H9 (cell line): ENCODE measurements around the gene SORCS2. TPM values are rescaled to one million over a fixed set of nuclear protein-coding genes. Genes with fewer than 3 reads are reported as not detected.

Source experiments
- DNase-seq: peaks from one replicate; pipeline ENCODE4 v3.0.0-alpha.2; 2017
- H2AFZ ChIP-seq: one replicate; pipeline ENCODE4 v1.6.1; 2013; ENCODE audit warnings: mild to moderate bottlenecking, low read length, control low read depth, moderate library complexity
- H2AK5ac ChIP-seq: 2 replicates; pipeline ENCODE4 v1.6.1; 2013; ENCODE audit warnings: low read length, control low read depth, mixed read lengths; ENCODE audit not compliant: insufficient read length
- H2BK120ac ChIP-seq: one replicate; pipeline ENCODE4 v1.6.1; 2013; ENCODE audit warnings: low read depth, mild to moderate bottlenecking, low read length, control low read depth, inconsistent platforms; ENCODE audit not compliant: poor library complexity, severe bottlenecking
- H2BK12ac ChIP-seq: 2 replicates; pipeline ENCODE4 v1.6.1; 2013; ENCODE audit warnings: low read length, control low read depth, mixed read lengths, low read depth; ENCODE audit not compliant: insufficient read length
- H2BK15ac ChIP-seq: 2 replicates; pipeline ENCODE4 v1.6.1; 2013; ENCODE audit warnings: low read depth, low read length, control low read depth
- H2BK20ac ChIP-seq: one replicate; pipeline ENCODE4 v1.6.1; 2013; ENCODE audit warnings: low read depth, mild to moderate bottlenecking, low read length, control low read depth, inconsistent platforms; ENCODE audit not compliant: poor library complexity, severe bottlenecking
- H2BK5ac ChIP-seq: 2 replicates; pipeline ENCODE4 v1.6.1; 2013; ENCODE audit warnings: low read length, control low read depth, mixed read lengths; ENCODE audit not compliant: insufficient read length
- H3K14ac ChIP-seq: 2 replicates; pipeline ENCODE4 v1.6.1; 2013; ENCODE audit warnings: low read length, control low read depth; ENCODE audit not compliant: insufficient read depth
- H3K18ac ChIP-seq: 2 replicates; pipeline ENCODE4 v1.6.1; 2013; ENCODE audit warnings: low read depth, mild to moderate bottlenecking, mixed read lengths, low read length, control low read depth; ENCODE audit not compliant: insufficient read length
- H3K23ac ChIP-seq: 2 replicates; pipeline ENCODE4 v1.6.1; 2013; ENCODE audit warnings: low read length, control low read depth, mixed read lengths, low read depth; ENCODE audit not compliant: insufficient read length
- H3K23me2 ChIP-seq: 2 replicates; pipeline ENCODE4 v1.6.1; 2013; ENCODE audit warnings: low read depth, mild to moderate bottlenecking, mixed read lengths, low read length, control low read depth; ENCODE audit not compliant: insufficient read length, poor library complexity, severe bottlenecking
- H3K27ac ChIP-seq: 2 replicates; pipeline ENCODE4 v1.5.1; 2013; ENCODE audit warnings: low read length, control low read depth, mixed read lengths, low read depth; ENCODE audit not compliant: insufficient read length
- H3K27me3 ChIP-seq: 2 replicates; pipeline ENCODE4 v1.6.1; 2013; ENCODE audit warnings: low read length, control low read depth, inconsistent platforms; ENCODE audit not compliant: insufficient read depth
- H3K4ac ChIP-seq: 2 replicates; pipeline ENCODE4 v1.6.1; 2013; ENCODE audit warnings: low read depth, mild to moderate bottlenecking, control low read depth, inconsistent platforms, low read length, moderate library complexity
- H3K4me1 ChIP-seq: 2 replicates; pipeline ENCODE4 v1.6.1; 2013; ENCODE audit warnings: low read length, control low read depth, inconsistent platforms; ENCODE audit not compliant: insufficient read depth
- H3K4me2 ChIP-seq: 2 replicates; pipeline ENCODE4 v1.6.1; 2013; ENCODE audit warnings: low read length, control low read depth, mixed read lengths; ENCODE audit not compliant: insufficient read length, insufficient read depth
- H3K56ac ChIP-seq: 2 replicates; pipeline ENCODE4 v1.6.1; 2013; ENCODE audit warnings: low read depth, mild to moderate bottlenecking, mixed read lengths, low read length, control low read depth; ENCODE audit not compliant: insufficient read length
- H3K79me1 ChIP-seq: 2 replicates; pipeline ENCODE4 v1.6.1; 2013; ENCODE audit warnings: low read depth, mild to moderate bottlenecking, moderate library complexity, low read length, control low read depth, inconsistent platforms; ENCODE audit not compliant: insufficient read depth, poor library complexity, severe bottlenecking
- H3K79me2 ChIP-seq: 2 replicates; pipeline ENCODE4 v1.6.1; 2013; ENCODE audit warnings: low read length, control low read depth, inconsistent platforms; ENCODE audit not compliant: insufficient read depth
- H3K9ac ChIP-seq: 2 replicates; pipeline ENCODE4 v1.6.1; 2013; ENCODE audit warnings: low read length, control low read depth, mixed read lengths; ENCODE audit not compliant: insufficient read length; ENCODE audit errors: extremely low read depth
- H3K9me3 ChIP-seq: one replicate; pipeline ENCODE4 v1.6.1; 2013; ENCODE audit warnings: low read depth, low read length, inconsistent platforms; ENCODE audit not compliant: control insufficient read depth
- H3T11ph ChIP-seq: one replicate; pipeline ENCODE4 v1.6.1; 2013; ENCODE audit warnings: mild to moderate bottlenecking, low read length, control low read depth, inconsistent platforms
- H4K20me1 ChIP-seq: one replicate; pipeline ENCODE4 v1.6.1; 2013; ENCODE audit not compliant: control insufficient read depth, insufficient read length, insufficient read depth
- H4K5ac ChIP-seq: 2 replicates; pipeline ENCODE4 v1.6.1; 2013; ENCODE audit warnings: low read depth, mild to moderate bottlenecking, mixed read lengths, low read length, control low read depth; ENCODE audit not compliant: insufficient read length
- H4K8ac ChIP-seq: replicated peaks from 2 replicates; pipeline ENCODE4 v1.6.1; 2013; ENCODE audit warnings: low read length, control low read depth, mixed read lengths, low read depth; ENCODE audit not compliant: insufficient read length
- H4K91ac ChIP-seq: 2 replicates; pipeline ENCODE4 v1.6.1; 2013; ENCODE audit warnings: low read depth, mild to moderate bottlenecking, moderate library complexity, mixed read lengths, low read length, control low read depth; ENCODE audit not compliant: insufficient read length
- H3K27ac Mint-ChIP-seq, 3 experiments: 2 replicates in 2 of 3; 3 replicates in 1 of 3; pipeline ENCODE4 v1.8.0; 2020 to 2021; ENCODE audit warnings: mixed read lengths in 3 of 3, mild to moderate bottlenecking in 1 of 3, moderate library complexity in 1 of 3
- H3K27me3 Mint-ChIP-seq: 2 replicates; pipeline ENCODE4 v1.8.0; 2021; ENCODE audit warnings: low read depth, mild to moderate bottlenecking, moderate library complexity, mixed read lengths
- H3K36me3 Mint-ChIP-seq, 3 experiments: 2 replicates in 2 of 3; 3 replicates in 1 of 3; pipeline ENCODE4 v1.8.0; 2020 to 2021; ENCODE audit warnings: low read depth in 3 of 3, mixed read lengths in 3 of 3; ENCODE audit not compliant: insufficient read depth in 1 of 3
- H3K4me1 Mint-ChIP-seq, 2 experiments: 2 replicates each; pipeline ENCODE4 v1.8.0; 2020; ENCODE audit warnings: mixed read lengths in 2 of 2
- H3K4me3 Mint-ChIP-seq, 2 experiments: 2 replicates in 1 of 2; 3 replicates in 1 of 2; pipeline ENCODE4 v1.8.0; 2020 to 2021; ENCODE audit warnings: mild to moderate bottlenecking in 2 of 2, mixed read lengths in 2 of 2, moderate library complexity in 1 of 2
- H3K9me3 Mint-ChIP-seq, 2 experiments: 2 replicates in 1 of 2; 3 replicates in 1 of 2; pipeline ENCODE4 v1.8.0; 2020; ENCODE audit warnings: mild to moderate bottlenecking in 2 of 2, mixed read lengths in 2 of 2, moderate library complexity in 1 of 2
- WGBS: extraction: QIAGEN DNeasy Blood & Tissue Kit; methylation state at CpG from one replicate; pipeline ENCODE4 v1.1.7; 2013; ENCODE audit warnings: missing lambda C conversion rate, low lambda C conversion rate, mixed read lengths; ENCODE audit not compliant: insufficient read length; ENCODE audit errors: extremely low coverage; 5-methylcytosine and 5-hydroxymethylcytosine counted together
- total RNA-seq: library from RNA; stranded (reverse); gene quantifications from 2 replicates; pipeline ENCODE4 v1.2.1, GENCODE V29; 2021
- TF ChIP-seq, protein P1 (sequence below): fragments of 200-600 bp; sonication (generic); conservative IDR thresholded peaks from 3 replicates; pipeline ENCODE4 v1.8.0; 2021; ENCODE audit warnings: antibody characterized with exemption, mild to moderate bottlenecking

SORCS2 gene
- total RNA-seq, 1 experiment from 2014 or later, result 0.57 TPM

GRCh38 chr4:7293703-7294102 is 101.4 kb downstream of the SORCS2 start:
- Histone ChIP-seq H3K23ac (no peak overlapping the region), H4K5ac (no peak overlapping the region), H2AK5ac (no peak overlapping the region), H2BK120ac (no peak overlapping the region), H2BK12ac (no peak overlapping the region), H3K56ac (no peak overlapping the region), H3K79me2 (no peaks in the 10 kb centered on the region), H3K9me3 (no peaks in the 10 kb centered on the region), H3K79me1 (no peaks in the 10 kb centered on the region), H3K27ac (no peak overlapping the region), H4K8ac (no peak overlapping the region), H3T11ph (no peak overlapping the region), H2BK5ac (no peak overlapping the region), H3K14ac (no peak overlapping the region), H4K20me1 (no peaks in the 10 kb centered on the region), H3K18ac (no peak overlapping the region), H3K4ac (no peak overlapping the region), H2BK15ac (no peak overlapping the region), H3K4me2 (no peak overlapping the region), H2BK20ac (no peak overlapping the region), H3K23me2 (no peaks in the 10 kb centered on the region), H3K4me1 (no peaks in the 10 kb centered on the region), H3K9ac (no peak overlapping the region), H3K27me3 (no peaks in the 10 kb centered on the region), H2AFZ (no peak overlapping the region), H4K91ac (no peak overlapping the region)
- TF ChIP-seq, protein P1, sequence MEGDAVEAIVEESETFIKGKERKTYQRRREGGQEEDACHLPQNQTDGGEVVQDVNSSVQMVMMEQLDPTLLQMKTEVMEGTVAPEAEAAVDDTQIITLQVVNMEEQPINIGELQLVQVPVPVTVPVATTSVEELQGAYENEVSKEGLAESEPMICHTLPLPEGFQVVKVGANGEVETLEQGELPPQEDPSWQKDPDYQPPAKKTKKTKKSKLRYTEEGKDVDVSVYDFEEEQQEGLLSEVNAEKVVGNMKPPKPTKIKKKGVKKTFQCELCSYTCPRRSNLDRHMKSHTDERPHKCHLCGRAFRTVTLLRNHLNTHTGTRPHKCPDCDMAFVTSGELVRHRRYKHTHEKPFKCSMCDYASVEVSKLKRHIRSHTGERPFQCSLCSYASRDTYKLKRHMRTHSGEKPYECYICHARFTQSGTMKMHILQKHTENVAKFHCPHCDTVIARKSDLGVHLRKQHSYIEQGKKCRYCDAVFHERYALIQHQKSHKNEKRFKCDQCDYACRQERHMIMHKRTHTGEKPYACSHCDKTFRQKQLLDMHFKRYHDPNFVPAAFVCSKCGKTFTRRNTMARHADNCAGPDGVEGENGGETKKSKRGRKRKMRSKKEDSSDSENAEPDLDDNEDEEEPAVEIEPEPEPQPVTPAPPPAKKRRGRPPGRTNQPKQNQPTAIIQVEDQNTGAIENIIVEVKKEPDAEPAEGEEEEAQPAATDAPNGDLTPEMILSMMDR, result no peak
- no peaks in the 10 kb centered on the region for H3K36me3 Mint-ChIP-seq
- H3K4me3 Mint-ChIP-seq, result no peak overlapping the region
- WGBS, result no CpG with 5 or more reads among the region's 11 CpGs
- no peak overlapping the region for H3K27ac Mint-ChIP-seq
- H3K9me3 Mint-ChIP-seq, result no peaks in the 10 kb centered on the region
- H3K4me1 Mint-ChIP-seq, result peaks cover 0 to 8% of the 10 kb centered on the region in 2 experiments; a peak in 2 of 4 replicates
- DNase-seq, result no peak
- H3K27me3 Mint-ChIP-seq, result peaks cover 7% of the 10 kb centered on the region
